MM.1S (cell line): ENCODE measurements around the gene RPRD1A.

ENCODE experiments used
- DNase-seq: peaks from one replicate; pipeline ENCODE4 v3.0.0-alpha.2; 2015
- H2AFZ ChIP-seq: fragments of 300-600 bp; sonication (generic); 2 replicates; pipeline ENCODE4 v1.6.0; 2016; ENCODE audit warnings: antibody characterized with exemption, low read length
- H3F3A ChIP-seq: fragments of 300-600 bp; sonication (generic); 2 replicates; pipeline ENCODE4 v1.6.1; 2016; ENCODE audit warnings: mild to moderate bottlenecking, antibody characterized with exemption, low read length, moderate library complexity, mixed read lengths; ENCODE audit not compliant: insufficient read depth
- H3K27ac ChIP-seq: fragments of 300-600 bp; sonication (generic); 2 replicates; pipeline ENCODE4 v1.5.1; 2016; ENCODE audit warnings: mild to moderate bottlenecking, low read length
- H3K27me3 ChIP-seq: fragments of 300-600 bp; sonication (generic); replicated peaks from 2 replicates; pipeline ENCODE4 v1.6.0; 2016; ENCODE audit warnings: low read length; ENCODE audit not compliant: insufficient read depth
- H3K36me3 ChIP-seq: fragments of 300-600 bp; sonication (generic); replicated peaks from 2 replicates; pipeline ENCODE4 v1.6.1; 2016; ENCODE audit warnings: mild to moderate bottlenecking, low read length, mixed read lengths; ENCODE audit not compliant: insufficient read depth
- H3K4me1 ChIP-seq: fragments of 300-600 bp; sonication (generic); 2 replicates; pipeline ENCODE4 v1.6.1; 2016; ENCODE audit warnings: low read length, mixed read lengths
- H3K4me2 ChIP-seq: fragments of 300-600 bp; sonication (generic); 2 replicates; pipeline ENCODE4 v1.6.0; 2016; ENCODE audit warnings: low read depth, low read length
- H3K4me3 ChIP-seq: fragments of 300-600 bp; sonication (generic); 2 replicates; pipeline ENCODE4 v1.5.1; 2016; ENCODE audit warnings: low read length, mixed read lengths
- H3K79me2 ChIP-seq: fragments of 300-600 bp; sonication (generic); 2 replicates; pipeline ENCODE4 v1.6.1; 2016; ENCODE audit warnings: mixed run types, low read length, mixed read lengths
- H3K9ac ChIP-seq: fragments of 300-600 bp; sonication (generic); 2 replicates; pipeline ENCODE4 v1.6.1; 2016; ENCODE audit warnings: low read length, mixed read lengths
- H3K9me2 ChIP-seq: fragments of 300-600 bp; sonication (generic); replicated peaks from 2 replicates; pipeline ENCODE4 v1.6.1; 2016; ENCODE audit warnings: mild to moderate bottlenecking, low read length, mixed read lengths; ENCODE audit not compliant: insufficient read depth
- H3K9me3 ChIP-seq: fragments of 300-600 bp; sonication (generic); replicated peaks from 2 replicates; pipeline ENCODE4 v1.6.1; 2016; ENCODE audit warnings: mild to moderate bottlenecking, low read length, mixed read lengths; ENCODE audit not compliant: insufficient read depth
- H4K20me1 ChIP-seq: fragments of 300-600 bp; sonication (generic); 2 replicates; pipeline ENCODE4 v1.6.1; 2016; ENCODE audit warnings: mild to moderate bottlenecking, low read length, moderate library complexity, mixed read lengths; ENCODE audit not compliant: insufficient read depth
- EZH2 ChIP-seq: fragments of 300-600 bp; sonication (generic); optimal IDR thresholded peaks from 2 replicates; pipeline ENCODE3; 2017; ENCODE audit warnings: low read depth, mild to moderate bottlenecking, antibody characterized with exemption, low read length, mixed read lengths
- EZH2phosphoT487 ChIP-seq: fragments of 300-600 bp; sonication (generic); IDR thresholded peaks from 2 replicates; pipeline ENCODE4 v1.6.1; 2018; ENCODE audit warnings: antibody characterized with exemption, low read length
- TF ChIP-seq, protein P1 (sequence below): fragments of 300-600 bp; sonication (generic); IDR thresholded peaks from 2 replicates; pipeline ENCODE4 v1.5.1; 2016; ENCODE audit warnings: antibody characterized with exemption, low read length, mixed read lengths

Gene RPRD1A

DNA sequence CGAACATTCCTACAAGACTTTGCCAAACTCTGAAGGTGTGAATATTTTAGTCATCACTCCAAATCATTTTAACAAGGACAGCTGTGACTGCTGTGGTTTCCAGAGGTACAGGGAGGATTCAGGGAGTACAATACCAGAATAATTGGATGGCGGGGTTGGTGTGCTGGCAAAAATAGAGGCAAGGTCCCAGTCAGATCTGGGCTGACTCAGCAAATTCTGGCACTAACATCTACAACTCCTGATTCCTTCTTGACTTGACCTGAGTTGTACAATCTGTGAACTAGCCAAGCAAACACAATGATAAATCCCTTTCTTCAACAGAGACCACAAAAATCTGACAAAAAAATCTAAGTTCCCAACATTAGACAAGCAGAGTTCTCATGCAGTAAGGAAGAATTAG lies 54.5 kb downstream of the RPRD1A start:
- Histone ChIP-seq H2AFZ (no peak overlapping the region), H4K20me1 (no peaks in the 10 kb centered on the region), H3K4me1 (peaks cover 9% of the 10 kb centered on the region; the same call in 1 of the 2 replicates), H3K4me3 (no peak overlapping the region), H3K9me3 (no peaks in the 10 kb centered on the region), H3K27ac (no peak overlapping the region), H3K9ac (no peak overlapping the region), H3F3A (peaks cover 3% of the 10 kb centered on the region; the same call in 1 of the 2 replicates), H3K4me2 (no peak overlapping the region), H3K36me3 (no peaks in the 10 kb centered on the region), H3K9me2 (no peaks in the 10 kb centered on the region), H3K79me2 (no peaks in the 10 kb centered on the region), H3K27me3 (no peaks in the 10 kb centered on the region)
- TF ChIP-seq, protein P1, sequence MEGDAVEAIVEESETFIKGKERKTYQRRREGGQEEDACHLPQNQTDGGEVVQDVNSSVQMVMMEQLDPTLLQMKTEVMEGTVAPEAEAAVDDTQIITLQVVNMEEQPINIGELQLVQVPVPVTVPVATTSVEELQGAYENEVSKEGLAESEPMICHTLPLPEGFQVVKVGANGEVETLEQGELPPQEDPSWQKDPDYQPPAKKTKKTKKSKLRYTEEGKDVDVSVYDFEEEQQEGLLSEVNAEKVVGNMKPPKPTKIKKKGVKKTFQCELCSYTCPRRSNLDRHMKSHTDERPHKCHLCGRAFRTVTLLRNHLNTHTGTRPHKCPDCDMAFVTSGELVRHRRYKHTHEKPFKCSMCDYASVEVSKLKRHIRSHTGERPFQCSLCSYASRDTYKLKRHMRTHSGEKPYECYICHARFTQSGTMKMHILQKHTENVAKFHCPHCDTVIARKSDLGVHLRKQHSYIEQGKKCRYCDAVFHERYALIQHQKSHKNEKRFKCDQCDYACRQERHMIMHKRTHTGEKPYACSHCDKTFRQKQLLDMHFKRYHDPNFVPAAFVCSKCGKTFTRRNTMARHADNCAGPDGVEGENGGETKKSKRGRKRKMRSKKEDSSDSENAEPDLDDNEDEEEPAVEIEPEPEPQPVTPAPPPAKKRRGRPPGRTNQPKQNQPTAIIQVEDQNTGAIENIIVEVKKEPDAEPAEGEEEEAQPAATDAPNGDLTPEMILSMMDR = no peak
- TF ChIP-seq EZH2phosphoT487 (no peak), EZH2 (no peak)
- no peak for DNase-seq

DNA sequence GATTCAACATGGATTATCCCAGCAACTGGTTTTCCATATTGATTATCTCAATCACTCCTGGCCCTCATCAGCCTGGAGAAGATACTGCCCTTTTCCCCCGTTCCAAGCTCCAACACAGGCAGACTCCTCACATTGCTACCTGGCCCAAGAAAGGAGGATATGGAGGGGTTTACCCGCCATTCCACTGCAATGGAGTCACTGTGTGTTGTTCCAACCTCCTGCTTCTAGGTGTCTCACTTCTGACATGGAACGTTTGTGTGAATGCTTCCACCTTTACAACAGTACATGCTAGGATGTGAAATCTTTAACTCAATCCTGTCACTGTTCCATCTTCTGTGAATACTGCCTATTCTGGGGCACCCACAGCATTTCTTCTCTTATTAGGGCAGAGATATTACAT lies 58.1 kb downstream of the RPRD1A start:
- no peaks in the 10 kb centered on the region for H4K20me1 ChIP-seq
- no peak overlapping the region for H3K27ac ChIP-seq
- no peaks in the 10 kb centered on the region for H3K4me1 ChIP-seq
- no peak for DNase-seq
- H3K9me3 ChIP-seq = no peaks in the 10 kb centered on the region
- H3K4me2 ChIP-seq = no peak overlapping the region
- no peaks in the 10 kb centered on the region for H3K9me2 ChIP-seq
- no peaks in the 10 kb centered on the region for H3F3A ChIP-seq
- H3K4me3 ChIP-seq = no peak overlapping the region
- H3K36me3 ChIP-seq = no peaks in the 10 kb centered on the region
- no peaks in the 10 kb centered on the region for H3K27me3 ChIP-seq
- no peaks in the 10 kb centered on the region for H3K79me2 ChIP-seq
- TF ChIP-seq EZH2 (no peak), EZH2phosphoT487 (no peak)
- TF ChIP-seq, protein P1 = no peak
- no peak overlapping the region for H3K9ac ChIP-seq
- H2AFZ ChIP-seq = no peak overlapping the region

DNA sequence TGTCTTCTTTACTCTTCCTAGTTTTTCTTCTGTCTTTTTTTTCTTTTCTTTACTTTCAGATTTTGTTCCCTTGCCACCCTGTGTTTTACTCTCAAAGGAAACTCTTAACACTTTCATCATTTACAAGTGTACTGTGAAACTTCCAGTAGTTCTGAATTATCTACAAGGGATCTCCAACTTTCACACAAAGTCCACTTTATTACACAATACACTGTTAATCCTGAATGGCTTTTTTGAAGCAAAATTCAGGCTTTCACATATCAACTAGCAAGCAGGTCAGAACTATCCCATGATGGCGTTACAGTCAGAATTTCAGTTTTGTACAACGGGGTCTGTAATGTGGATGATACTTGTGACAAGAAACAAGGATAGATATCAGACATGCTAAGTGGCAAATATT lies 60.4 kb downstream of the RPRD1A start:
- no peaks in the 10 kb centered on the region for H3K27me3 ChIP-seq
- H3K9me2 ChIP-seq = no peaks in the 10 kb centered on the region
- H3K4me2 ChIP-seq = no peak overlapping the region
- no peaks in the 10 kb centered on the region for H3F3A ChIP-seq
- no peaks in the 10 kb centered on the region for H3K9me3 ChIP-seq
- no peaks in the 10 kb centered on the region for H4K20me1 ChIP-seq
- H3K9ac ChIP-seq = no peak overlapping the region
- H2AFZ ChIP-seq = no peak overlapping the region
- H3K4me1 ChIP-seq = no peaks in the 10 kb centered on the region
- no peaks in the 10 kb centered on the region for H3K79me2 ChIP-seq
- TF ChIP-seq, protein P1 = no peak
- no peak for TF ChIP-seq EZH2phosphoT487
- no peak for TF ChIP-seq EZH2
- no peak overlapping the region for H3K27ac ChIP-seq
- H3K36me3 ChIP-seq = no peaks in the 10 kb centered on the region
- no peak for DNase-seq
- no peak overlapping the region for H3K4me3 ChIP-seq
